Uterus (tissue), 4 donors: ENCODE results near the gene CLDN20. TPM values are rescaled to one million over a fixed set of nuclear protein-coding genes. Genes with fewer than 3 reads are reported as not detected.

Experiments used
- DNase-seq, 2 donors: peaks; one replicate each; pipeline ENCODE4 v3.0.0-alpha.2; 2019 to 2020
- H3K27ac ChIP-seq, 2 donors: fragments of 200-600 bp; sonication (generic); 1 replicate in 1 of 2; 2 replicates in 1 of 2; pipeline ENCODE4 v1.5.1; 2016 to 2018
- H3K27me3 ChIP-seq, 2 donors: fragments of 200-600 bp; sonication (generic); one replicate each; pipeline ENCODE4 v1.5.1; 2018 to 2019; ENCODE audit warnings: control low read depth in 1 of 2
- H3K36me3 ChIP-seq, 2 donors: fragments of 200-600 bp; sonication (generic); one replicate each; pipeline ENCODE4 v1.5.1; 2019; ENCODE audit warnings: control low read depth in 1 of 2
- H3K4me1 ChIP-seq, 2 donors: fragments of 200-600 bp; sonication (generic); one replicate each; pipeline ENCODE4 v1.5.1; 2018 to 2019; ENCODE audit warnings: control low read depth in 1 of 2
- H3K4me3 ChIP-seq, 2 donors: fragments of 200-600 bp; sonication (generic); 1 replicate in 1 of 2; 2 replicates in 1 of 2; pipeline ENCODE4 v1.5.1; 2018 to 2019; ENCODE audit warnings: mild to moderate bottlenecking in 1 of 2
- H3K9me3 ChIP-seq, 2 donors: fragments of 200-600 bp; sonication (generic); one replicate each; pipeline ENCODE4 v1.5.1; 2019; ENCODE audit warnings: control low read depth in 1 of 2
- CTCF ChIP-seq, 4 experiments: fragments of 200-600 bp in 2 of 4; fragments of 450-650 bp in 2 of 4; sonication (generic) in 2 of 4; IDR thresholded peaks; one replicate each; pipeline ENCODE4 v1.5.1; 2016 to 2019; ENCODE audit warnings: antibody characterized with exemption in 4 of 4, mild to moderate bottlenecking in 2 of 4, moderate library complexity in 1 of 4
- POLR2A ChIP-seq, 2 donors: fragments of 450-650 bp; IDR thresholded peaks; one replicate each; pipeline ENCODE4 v1.6.1; 2016; ENCODE audit warnings: antibody characterized with exemption in 2 of 2, mild to moderate bottlenecking in 1 of 2, moderate library complexity in 1 of 2
- intact Hi-C: fragments of 100-400 bp; cut with DNase I; formaldehyde crosslinking; loops from one replicate; pipeline ENCODE4 v1.15.1; 2023; ENCODE audit warnings: low total_unique reads
- total RNA-seq, 4 donors: library from RNA; depleted of rRNA in 3 of 4; stranded (reverse); fragments of >200 nt in 3 of 4; gene quantifications; one replicate each; pipeline versions ENCODE4 v1.1.0 to v1.2.4, GENCODE V29; 2014 to 2023
- donor health status: DM: yes; HTN: yes; CAD: no.

CLDN20 gene
- total RNA-seq, 4 donors from 2014 or later, result 1.5 TPM; not detected in 3

DNA sequence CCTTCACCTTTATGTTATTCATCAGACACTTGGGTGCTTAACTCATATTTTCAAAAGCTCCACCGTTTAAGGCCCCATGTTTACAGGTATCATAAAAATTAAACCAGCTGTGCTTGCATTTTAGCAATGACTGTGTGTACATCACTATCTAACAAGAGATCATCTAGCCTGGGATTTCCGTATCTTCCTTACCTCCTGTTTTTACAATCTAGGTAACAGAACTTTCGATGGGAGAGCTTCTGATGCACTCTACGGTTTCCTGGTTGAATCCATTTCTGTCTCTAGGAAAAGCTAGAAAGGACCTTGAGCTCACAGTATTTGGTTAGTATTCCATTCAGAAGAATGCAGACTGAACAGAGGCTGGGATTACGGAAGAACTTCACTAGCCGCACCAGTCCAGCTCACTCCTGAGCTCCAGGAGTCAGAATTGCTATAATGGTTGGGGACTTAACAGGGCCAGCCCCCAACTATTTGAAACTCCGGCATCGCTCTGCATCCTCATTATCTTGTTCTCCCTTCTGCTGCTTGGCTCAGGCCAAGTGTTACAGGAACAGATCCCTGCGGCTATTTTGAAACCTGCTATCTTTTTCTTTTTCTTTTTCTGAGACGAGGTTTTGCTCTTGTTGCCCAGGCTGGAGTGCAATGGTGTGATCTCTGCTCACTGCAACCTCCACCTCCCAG is 13.0 kb upstream of the CLDN20 start:
- Histone ChIP-seq H3K4me3 (no peak overlapping the region), H3K36me3 (no peaks in the 10 kb centered on the region), H3K27ac (no peak overlapping the region), H3K9me3 (no peaks in the 10 kb centered on the region), H3K27me3 (no peaks in the 10 kb centered on the region), H3K4me1 (peaks cover 0 to 5% of the 10 kb centered on the region in 2 donors)
- no peak for DNase-seq
- TF ChIP-seq POLR2A (IDR thresholded peaks at IDR 0.05), result no peak
- TF ChIP-seq CTCF (IDR thresholded peaks at IDR 0.05), result no peak
- intact Hi-C loops, result no loop called here

DNA sequence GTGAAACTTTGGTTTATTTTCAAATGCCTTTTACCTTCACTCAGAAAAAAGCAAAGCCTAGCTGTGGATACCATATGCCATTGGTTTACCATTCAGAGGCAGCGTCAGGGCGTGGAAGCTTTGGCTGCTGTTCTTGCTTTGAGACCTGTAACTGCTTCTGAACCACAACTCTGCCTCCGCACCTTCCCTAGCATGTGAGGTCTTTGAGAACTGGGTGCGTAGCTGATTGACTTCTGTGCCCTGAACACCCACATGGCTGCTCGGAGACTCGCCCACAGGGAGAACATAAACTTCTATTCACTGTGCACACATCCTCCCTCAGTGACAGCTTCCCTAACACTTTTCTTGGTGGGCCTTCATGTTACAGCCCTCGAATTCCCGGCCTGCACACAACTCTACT is 11.2 kb upstream of the CLDN20 start:
- Histone ChIP-seq H3K4me1 (peaks cover 0 to 5% of the 10 kb centered on the region in 2 donors), H3K9me3 (no peaks in the 10 kb centered on the region), H3K36me3 (no peaks in the 10 kb centered on the region), H3K4me3 (no peak overlapping the region), H3K27ac (no peak overlapping the region), H3K27me3 (no peaks in the 10 kb centered on the region)
- TF ChIP-seq CTCF (IDR thresholded peaks at IDR 0.05) (no peak), POLR2A (IDR thresholded peaks at IDR 0.05) (no peak)
- no peak for DNase-seq
- intact Hi-C loops, result no loop called here

DNA sequence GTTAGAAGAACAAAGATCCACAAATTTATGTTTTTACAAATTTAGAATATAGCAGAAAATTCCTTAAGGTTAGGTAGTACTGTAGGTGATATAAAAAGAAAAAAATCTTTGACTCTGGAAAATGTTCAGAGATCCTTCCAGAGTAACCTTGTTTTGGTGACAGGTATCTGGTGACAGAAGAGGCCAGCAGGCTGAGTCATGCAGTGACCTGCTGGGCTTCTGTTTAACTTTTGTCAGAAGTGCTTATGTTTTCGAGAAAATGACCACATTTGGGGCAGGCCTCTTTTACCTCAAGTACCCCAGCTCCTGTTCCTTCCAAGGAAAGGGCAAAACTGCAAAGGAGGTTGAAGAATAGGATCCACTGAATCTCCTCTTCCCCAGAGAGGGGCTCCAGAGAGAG is 10.5 kb upstream of the CLDN20 start:
- Histone ChIP-seq H3K27me3 (no peaks in the 10 kb centered on the region), H3K36me3 (no peaks in the 10 kb centered on the region), H3K4me3 (no peak overlapping the region), H3K4me1 (no peaks in the 10 kb centered on the region), H3K9me3 (no peaks in the 10 kb centered on the region), H3K27ac (no peak overlapping the region)
- DNase-seq, result no peak
- intact Hi-C loops, result no loop called here
- TF ChIP-seq POLR2A (IDR thresholded peaks at IDR 0.05), result no peak
- no peak for TF ChIP-seq CTCF (IDR thresholded peaks at IDR 0.05)

GRCh38 chr6:155254139-155254538 is 9.7 kb upstream of the CLDN20 start:
- H3K27me3 ChIP-seq, result no peaks in the 10 kb centered on the region
- H3K4me3 ChIP-seq, result no peak overlapping the region
- H3K4me1 ChIP-seq, result no peaks in the 10 kb centered on the region
- H3K9me3 ChIP-seq, result no peaks in the 10 kb centered on the region
- no peak overlapping the region for H3K27ac ChIP-seq
- H3K36me3 ChIP-seq, result no peaks in the 10 kb centered on the region
- DNase-seq, result no peak
- no peak for TF ChIP-seq POLR2A (IDR thresholded peaks at IDR 0.05)
- intact Hi-C loops, result no loop called here

DNA sequence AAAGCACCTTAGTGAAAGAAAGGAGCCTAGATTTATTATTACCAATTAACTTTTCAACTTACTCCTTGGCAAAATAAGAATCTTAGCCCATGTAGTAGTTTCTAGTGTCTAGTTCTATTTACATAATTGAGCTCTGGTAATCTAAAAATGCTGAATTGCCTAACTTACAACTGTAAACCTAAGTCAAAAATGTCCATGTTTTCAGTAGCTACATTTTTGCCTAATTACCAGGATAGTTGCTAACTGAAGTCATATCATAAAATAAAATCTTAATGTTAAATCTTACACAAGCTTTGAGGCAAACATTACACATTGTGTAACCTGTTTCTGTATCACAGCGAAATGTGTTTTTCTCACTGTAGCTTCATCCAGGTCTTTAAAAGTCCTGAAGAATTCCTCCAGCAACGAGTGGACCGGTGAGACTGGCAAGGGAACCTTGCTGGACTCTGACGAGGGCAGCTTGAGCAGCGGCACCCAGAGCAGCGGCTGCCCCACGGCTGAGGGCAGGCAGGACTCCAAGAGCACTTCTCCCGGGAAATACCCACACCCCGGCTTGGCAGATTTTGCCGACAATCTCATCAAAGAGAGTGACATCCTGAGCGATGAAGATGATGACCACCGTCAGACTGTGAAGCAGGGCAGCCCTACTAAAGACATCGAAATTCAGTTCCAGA is 7.6 kb upstream of the CLDN20 start:
- no peaks in the 10 kb centered on the region for H3K36me3 ChIP-seq
- intact Hi-C loops, result no loop called here
- TF ChIP-seq CTCF (IDR thresholded peaks at IDR 0.05), result no peak
- TF ChIP-seq POLR2A (IDR thresholded peaks at IDR 0.05), result no peak

More for the DNA sequence above, 7.6 kb upstream of the CLDN20 start:
- H3K27me3 ChIP-seq, result no peaks in the 10 kb centered on the region
- no peaks in the 10 kb centered on the region for H3K4me1 ChIP-seq
- no peak for DNase-seq
- H3K4me3 ChIP-seq, result no peak overlapping the region
- H3K27ac ChIP-seq, result no peak overlapping the region
- H3K9me3 ChIP-seq, result no peaks in the 10 kb centered on the region
